ENCODE data around the gene ANKMY2.

The ANKMY2 gene

DNA sequence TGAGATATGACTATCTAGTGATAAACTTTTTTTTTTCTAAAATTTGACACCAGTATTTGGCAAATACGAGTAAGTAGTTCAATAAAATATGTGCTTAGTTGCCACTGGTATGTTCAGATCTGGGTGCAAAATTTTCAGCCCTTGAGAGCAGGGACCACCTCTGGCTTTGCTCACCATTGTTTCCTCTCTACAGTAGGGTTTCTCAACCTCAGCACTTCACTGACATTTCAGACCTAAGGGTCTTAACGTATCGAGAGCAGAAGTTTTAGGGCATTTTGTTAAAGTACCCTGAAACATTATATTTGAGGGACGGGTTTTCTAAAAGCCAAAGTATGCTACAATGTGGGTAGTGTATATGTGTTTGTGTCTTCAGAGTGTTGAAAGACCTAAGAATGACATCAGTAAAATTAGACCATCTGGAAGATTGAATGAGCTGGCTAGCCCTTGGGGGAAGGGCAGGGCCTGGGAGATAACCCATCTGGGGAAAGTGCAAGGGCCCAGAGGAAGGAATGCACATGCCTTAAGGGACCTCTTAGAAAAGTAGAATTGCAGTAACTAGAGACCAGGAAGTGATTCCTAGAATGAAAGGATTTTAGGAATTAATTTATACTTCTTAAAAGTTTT, 12.2 kb upstream of the ANKMY2 start:
- DNase-seq (ENCODE audit: low read depth) = no peak
- no peak overlapping the region for H3K4me3 ChIP-seq (ENCODE audit: low read depth, low read length)
- TF ChIP-seq, protein P1, sequence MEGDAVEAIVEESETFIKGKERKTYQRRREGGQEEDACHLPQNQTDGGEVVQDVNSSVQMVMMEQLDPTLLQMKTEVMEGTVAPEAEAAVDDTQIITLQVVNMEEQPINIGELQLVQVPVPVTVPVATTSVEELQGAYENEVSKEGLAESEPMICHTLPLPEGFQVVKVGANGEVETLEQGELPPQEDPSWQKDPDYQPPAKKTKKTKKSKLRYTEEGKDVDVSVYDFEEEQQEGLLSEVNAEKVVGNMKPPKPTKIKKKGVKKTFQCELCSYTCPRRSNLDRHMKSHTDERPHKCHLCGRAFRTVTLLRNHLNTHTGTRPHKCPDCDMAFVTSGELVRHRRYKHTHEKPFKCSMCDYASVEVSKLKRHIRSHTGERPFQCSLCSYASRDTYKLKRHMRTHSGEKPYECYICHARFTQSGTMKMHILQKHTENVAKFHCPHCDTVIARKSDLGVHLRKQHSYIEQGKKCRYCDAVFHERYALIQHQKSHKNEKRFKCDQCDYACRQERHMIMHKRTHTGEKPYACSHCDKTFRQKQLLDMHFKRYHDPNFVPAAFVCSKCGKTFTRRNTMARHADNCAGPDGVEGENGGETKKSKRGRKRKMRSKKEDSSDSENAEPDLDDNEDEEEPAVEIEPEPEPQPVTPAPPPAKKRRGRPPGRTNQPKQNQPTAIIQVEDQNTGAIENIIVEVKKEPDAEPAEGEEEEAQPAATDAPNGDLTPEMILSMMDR (IDR thresholded peaks at IDR 0.05; ENCODE audit: low read depth, low read length, missing control alignments) = no peak

DNA sequence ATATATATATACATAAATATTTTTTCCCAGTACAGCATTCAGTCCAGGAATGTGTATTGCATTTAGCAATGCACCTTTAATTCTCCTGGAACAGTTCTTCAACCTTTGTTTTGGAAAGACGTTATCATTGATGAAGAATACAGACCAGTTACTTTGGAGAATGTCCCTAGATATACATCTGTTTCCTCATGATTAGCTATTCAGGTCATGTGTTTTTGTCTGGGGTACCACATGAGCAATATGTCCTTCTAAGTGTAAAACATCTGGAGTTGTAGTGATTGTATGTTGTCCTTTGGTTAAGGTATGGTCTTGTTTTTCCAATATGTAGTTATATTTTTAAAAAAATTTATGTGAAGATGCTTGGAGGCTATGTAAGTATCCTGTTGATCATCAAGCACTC, 10.6 kb upstream of the ANKMY2 start:
- H3K4me3 ChIP-seq (ENCODE audit: low read depth, low read length) = no peak overlapping the region
- DNase-seq (ENCODE audit: low read depth) = no peak
- TF ChIP-seq, protein P1 (IDR thresholded peaks at IDR 0.05; ENCODE audit: low read depth, low read length, missing control alignments) = no peak

- H3K4me3 ChIP-seq (ENCODE audit: low read depth, low read length) = no peak overlapping the region
- TF ChIP-seq, protein P1 (IDR thresholded peaks at IDR 0.05; ENCODE audit: low read depth, low read length, missing control alignments) = no peak
- DNase-seq (ENCODE audit: low read depth) = no peak
Observed at GRCh38 chr7:16655394-16655793, 9.8 kb upstream of the ANKMY2 start.

DNA sequence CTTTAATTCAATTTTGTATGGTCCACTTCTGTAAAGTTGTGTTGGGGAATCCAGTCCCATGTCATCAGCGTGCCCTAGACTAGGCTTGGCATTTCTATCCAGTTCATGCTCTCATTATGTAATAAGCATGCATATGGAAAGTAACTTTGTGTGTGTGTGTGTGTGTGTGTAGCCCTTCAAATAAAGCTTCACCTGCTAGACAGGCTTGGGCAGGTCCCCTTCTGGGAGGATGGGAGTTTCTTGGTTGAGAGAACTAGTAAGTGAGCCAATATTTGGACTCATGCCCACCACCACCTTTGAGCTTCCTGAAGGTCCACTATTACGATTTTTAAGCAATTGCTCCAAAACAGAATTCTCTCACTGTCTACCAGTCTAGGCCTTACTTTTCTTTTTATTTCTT, 7.3 kb upstream of the ANKMY2 start:
- no peak for DNase-seq (ENCODE audit: low read depth)
- H3K4me3 ChIP-seq (ENCODE audit: low read depth, low read length) = no peak overlapping the region
- TF ChIP-seq, protein P1 (IDR thresholded peaks at IDR 0.05; ENCODE audit: low read depth, low read length, missing control alignments) = no peak

- TF ChIP-seq, protein P1 (IDR thresholded peaks at IDR 0.05; ENCODE audit: low read depth, low read length, missing control alignments) = no peak
- no peak overlapping the region for H3K4me3 ChIP-seq (ENCODE audit: low read depth, low read length)
- no peak for DNase-seq (ENCODE audit: low read depth)
Observed at GRCh38 chr7:16652240-16652583, 6.7 kb upstream of the ANKMY2 start.

GRCh38 chr7:16651396-16652239, 6.1 kb upstream of the ANKMY2 start:
- DNase-seq (ENCODE audit: low read depth) = no peak
- TF ChIP-seq, protein P1 (IDR thresholded peaks at IDR 0.05; ENCODE audit: low read depth, low read length, missing control alignments) = no peak
- no peak overlapping the region for H3K4me3 ChIP-seq (ENCODE audit: low read depth, low read length)

Data from GM12864 (cell line).